Upper lobe of left lung (tissue), 4 donors: ENCODE data around the gene RAPGEF1.

ENCODE experiments used
- EP300 ChIP-seq, 4 donors: sonication (generic); formaldehyde crosslinking; IDR thresholded peaks; one replicate each; pipeline ENCODE4 v1.5.1; 2017; ENCODE audit warnings: antibody characterized with exemption in 4 of 4, control low read depth in 2 of 4
- POLR2A ChIP-seq, 4 donors: fragments of 450-650 bp; IDR thresholded peaks; one replicate each; pipeline ENCODE4 v1.5.1; 2016 to 2017; ENCODE audit warnings: antibody characterized with exemption in 4 of 4, mild to moderate bottlenecking in 2 of 4
- POLR2AphosphoS5 ChIP-seq, 2 donors: sonication (generic); formaldehyde crosslinking; IDR thresholded peaks; one replicate each; pipeline ENCODE4 v1.5.1; 2017; ENCODE audit warnings: antibody characterized with exemption in 2 of 2
- TF ChIP-seq, protein P1 (sequence below), 6 experiments: fragments of 450-650 bp in 4 of 6; fragments of 200-600 bp in 2 of 6; sonication (generic) in 2 of 6; IDR thresholded peaks; one replicate each; pipeline ENCODE4 v1.5.1; 2016 to 2019; ENCODE audit warnings: antibody characterized with exemption in 6 of 6

DNA sequence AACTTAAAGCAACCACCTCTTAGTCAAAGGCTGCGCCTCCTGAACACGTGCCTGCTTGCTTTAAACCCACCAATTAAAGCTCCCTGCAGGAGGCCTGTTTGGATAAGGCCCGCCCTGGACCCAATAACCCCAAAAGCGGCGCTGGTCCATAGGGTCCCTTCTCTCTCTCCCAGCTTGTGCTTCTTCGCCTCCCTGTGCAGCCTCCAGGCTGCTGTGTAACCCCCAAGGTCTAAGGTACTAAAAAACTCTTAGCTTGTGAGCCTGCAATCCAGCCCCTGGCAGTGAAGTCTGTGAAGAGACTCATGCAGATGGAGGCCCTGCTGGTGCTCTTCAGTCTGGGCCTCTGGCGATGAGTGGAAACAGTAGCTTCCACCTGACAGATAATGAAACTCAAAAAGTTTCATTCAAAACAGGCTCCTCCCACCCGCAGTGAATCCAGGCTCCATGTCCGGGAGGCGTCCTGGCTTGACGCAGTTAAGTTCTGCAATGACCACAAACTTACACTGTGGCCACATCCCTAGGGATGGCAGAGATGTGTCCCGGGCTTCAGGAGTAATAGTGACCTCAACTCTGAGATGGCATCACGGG, 97.3 kb downstream of the RAPGEF1 start:
- TF ChIP-seq, protein P1, sequence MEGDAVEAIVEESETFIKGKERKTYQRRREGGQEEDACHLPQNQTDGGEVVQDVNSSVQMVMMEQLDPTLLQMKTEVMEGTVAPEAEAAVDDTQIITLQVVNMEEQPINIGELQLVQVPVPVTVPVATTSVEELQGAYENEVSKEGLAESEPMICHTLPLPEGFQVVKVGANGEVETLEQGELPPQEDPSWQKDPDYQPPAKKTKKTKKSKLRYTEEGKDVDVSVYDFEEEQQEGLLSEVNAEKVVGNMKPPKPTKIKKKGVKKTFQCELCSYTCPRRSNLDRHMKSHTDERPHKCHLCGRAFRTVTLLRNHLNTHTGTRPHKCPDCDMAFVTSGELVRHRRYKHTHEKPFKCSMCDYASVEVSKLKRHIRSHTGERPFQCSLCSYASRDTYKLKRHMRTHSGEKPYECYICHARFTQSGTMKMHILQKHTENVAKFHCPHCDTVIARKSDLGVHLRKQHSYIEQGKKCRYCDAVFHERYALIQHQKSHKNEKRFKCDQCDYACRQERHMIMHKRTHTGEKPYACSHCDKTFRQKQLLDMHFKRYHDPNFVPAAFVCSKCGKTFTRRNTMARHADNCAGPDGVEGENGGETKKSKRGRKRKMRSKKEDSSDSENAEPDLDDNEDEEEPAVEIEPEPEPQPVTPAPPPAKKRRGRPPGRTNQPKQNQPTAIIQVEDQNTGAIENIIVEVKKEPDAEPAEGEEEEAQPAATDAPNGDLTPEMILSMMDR (IDR thresholded peaks at IDR 0.05), result no peak
- TF ChIP-seq EP300 (IDR thresholded peaks at IDR 0.05), result no peak
- no peak for TF ChIP-seq POLR2A (IDR thresholded peaks at IDR 0.05)
- TF ChIP-seq POLR2AphosphoS5 (IDR thresholded peaks at IDR 0.05), result no peak
